HG03460 (cell line): Measurements from ENCODE around the gene DRAXIN.

Experiments used
- ATAC-seq: cut with Tn5 transposase; IDR thresholded peaks from one replicate; pipeline ENCODE4 v1.9.1; 2021; ENCODE audit not compliant: unreplicated experiment

DRAXIN gene

GRCh38 chr1:11735854-11736745 lies 44.6 kb downstream of the DRAXIN start, which contains the start of gene AGTRAP:
Gene AGTRAP (plus strand): TSS chr1:11736136. CDS start chr1:11736209, 73 bp downstream.
- peak; percentile 52 for ATAC-seq

- no peak for ATAC-seq
These were observed 45.5 kb downstream of the DRAXIN start for GRCh38 chr1:11736746-11737639.

- no peak for ATAC-seq
These were observed 46.6 kb downstream of the DRAXIN start for GRCh38 chr1:11738096-11738495.

- no peak for ATAC-seq
These were observed 47.3 kb downstream of the DRAXIN start for GRCh38 chr1:11738783-11739182.

- no peak for ATAC-seq
These were observed 49.0 kb downstream of the DRAXIN start for GRCh38 chr1:11740258-11741192.

- no peak for ATAC-seq
These were observed 50.0 kb downstream of the DRAXIN start for GRCh38 chr1:11741482-11741881.

GRCh38 chr1:11741919-11742558 lies 50.5 kb downstream of the DRAXIN start:
- ATAC-seq: no peak

GRCh38 chr1:11744287-11744686 lies 52.8 kb downstream of the DRAXIN start:
- ATAC-seq: no peak

- ATAC-seq: no peak
These were observed 54.6 kb downstream of the DRAXIN start for GRCh38 chr1:11746092-11746491.

- ATAC-seq: no peak
These were observed 55.4 kb downstream of the DRAXIN start for GRCh38 chr1:11746795-11747487.

GRCh38 chr1:11748294-11749202 lies 57.0 kb downstream of the DRAXIN start:
- no peak for ATAC-seq

GRCh38 chr1:11749203-11749689 lies 57.7 kb downstream of the DRAXIN start:
- peak; percentile 81 for ATAC-seq

GRCh38 chr1:11749996-11750395 lies 58.5 kb downstream of the DRAXIN start:
- no peak for ATAC-seq

GRCh38 chr1:11751087-11751486 lies 59.6 kb downstream of the DRAXIN start:
- ATAC-seq: no peak

- no peak for ATAC-seq
These were observed 61.0 kb downstream of the DRAXIN start for GRCh38 chr1:11752359-11753088.

- ATAC-seq: no peak
These were observed 62.2 kb downstream of the DRAXIN start for GRCh38 chr1:11753555-11754208.

GRCh38 chr1:11757047-11757446 lies 65.5 kb downstream of the DRAXIN start:
- no peak for ATAC-seq
